Measurements from ENCODE around the gene LIN9.

LIN9 gene

DNA sequence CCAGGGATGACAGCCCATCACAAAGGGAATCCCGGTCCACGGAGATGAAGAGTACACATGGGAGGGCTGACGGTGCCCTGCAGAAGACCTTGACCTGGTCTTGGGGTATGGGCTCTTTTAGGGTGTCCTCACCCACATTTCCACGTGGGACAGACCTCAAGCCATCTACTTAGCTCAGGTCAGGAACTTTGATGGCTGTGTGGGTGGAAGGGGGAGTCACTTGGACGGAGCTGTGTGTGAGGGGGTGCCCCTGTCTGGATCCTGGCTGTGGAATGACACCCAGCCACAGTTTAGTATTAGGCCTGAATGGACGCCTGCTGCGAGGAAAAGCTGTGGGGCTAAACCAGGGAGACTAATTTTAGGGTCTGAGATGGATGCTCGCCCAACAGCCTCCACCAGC lies 96.4 kb downstream of the LIN9 start:
- Histone ChIP-seq H3K9me3 (ENCODE audit: control insufficient read depth, low read length) (no peaks in the 10 kb centered on the region), H3K36me3 (ENCODE audit: control insufficient read depth, insufficient read depth, low read length) (no peaks in the 10 kb centered on the region), H3K79me2 (no peaks in the 10 kb centered on the region), H3K9ac (no peak overlapping the region), H3K27ac (no peak overlapping the region), H3K4me1 (no peaks in the 10 kb centered on the region), H3K27me3 (ENCODE audit: control insufficient read depth, insufficient read depth, low read length) (no peaks in the 10 kb centered on the region), H2AFZ (no peak overlapping the region), H3K4me2 (ENCODE audit: low read length) (no peak overlapping the region), H3K4me3 (ENCODE audit: low read depth, low read length) (no peak overlapping the region)
- TF ChIP-seq, protein P1, sequence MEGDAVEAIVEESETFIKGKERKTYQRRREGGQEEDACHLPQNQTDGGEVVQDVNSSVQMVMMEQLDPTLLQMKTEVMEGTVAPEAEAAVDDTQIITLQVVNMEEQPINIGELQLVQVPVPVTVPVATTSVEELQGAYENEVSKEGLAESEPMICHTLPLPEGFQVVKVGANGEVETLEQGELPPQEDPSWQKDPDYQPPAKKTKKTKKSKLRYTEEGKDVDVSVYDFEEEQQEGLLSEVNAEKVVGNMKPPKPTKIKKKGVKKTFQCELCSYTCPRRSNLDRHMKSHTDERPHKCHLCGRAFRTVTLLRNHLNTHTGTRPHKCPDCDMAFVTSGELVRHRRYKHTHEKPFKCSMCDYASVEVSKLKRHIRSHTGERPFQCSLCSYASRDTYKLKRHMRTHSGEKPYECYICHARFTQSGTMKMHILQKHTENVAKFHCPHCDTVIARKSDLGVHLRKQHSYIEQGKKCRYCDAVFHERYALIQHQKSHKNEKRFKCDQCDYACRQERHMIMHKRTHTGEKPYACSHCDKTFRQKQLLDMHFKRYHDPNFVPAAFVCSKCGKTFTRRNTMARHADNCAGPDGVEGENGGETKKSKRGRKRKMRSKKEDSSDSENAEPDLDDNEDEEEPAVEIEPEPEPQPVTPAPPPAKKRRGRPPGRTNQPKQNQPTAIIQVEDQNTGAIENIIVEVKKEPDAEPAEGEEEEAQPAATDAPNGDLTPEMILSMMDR (IDR thresholded peaks at IDR 0.05), result no peak

- Histone ChIP-seq H2AFZ (no peak overlapping the region), H3K36me3 (ENCODE audit: control insufficient read depth, insufficient read depth, low read length) (no peaks in the 10 kb centered on the region), H3K27me3 (ENCODE audit: control insufficient read depth, insufficient read depth, low read length) (no peaks in the 10 kb centered on the region), H3K4me2 (ENCODE audit: low read length) (no peak overlapping the region), H3K79me2 (no peaks in the 10 kb centered on the region), H3K9ac (no peak overlapping the region), H3K4me3 (ENCODE audit: low read depth, low read length) (no peak overlapping the region), H3K27ac (no peak overlapping the region), H3K4me1 (no peaks in the 10 kb centered on the region), H3K9me3 (ENCODE audit: control insufficient read depth, low read length) (no peaks in the 10 kb centered on the region)
- TF ChIP-seq, protein P1 (IDR thresholded peaks at IDR 0.05), result no peak
These were observed 97.7 kb downstream of the LIN9 start for GRCh38 chr1:226211181-226211821.

DNA sequence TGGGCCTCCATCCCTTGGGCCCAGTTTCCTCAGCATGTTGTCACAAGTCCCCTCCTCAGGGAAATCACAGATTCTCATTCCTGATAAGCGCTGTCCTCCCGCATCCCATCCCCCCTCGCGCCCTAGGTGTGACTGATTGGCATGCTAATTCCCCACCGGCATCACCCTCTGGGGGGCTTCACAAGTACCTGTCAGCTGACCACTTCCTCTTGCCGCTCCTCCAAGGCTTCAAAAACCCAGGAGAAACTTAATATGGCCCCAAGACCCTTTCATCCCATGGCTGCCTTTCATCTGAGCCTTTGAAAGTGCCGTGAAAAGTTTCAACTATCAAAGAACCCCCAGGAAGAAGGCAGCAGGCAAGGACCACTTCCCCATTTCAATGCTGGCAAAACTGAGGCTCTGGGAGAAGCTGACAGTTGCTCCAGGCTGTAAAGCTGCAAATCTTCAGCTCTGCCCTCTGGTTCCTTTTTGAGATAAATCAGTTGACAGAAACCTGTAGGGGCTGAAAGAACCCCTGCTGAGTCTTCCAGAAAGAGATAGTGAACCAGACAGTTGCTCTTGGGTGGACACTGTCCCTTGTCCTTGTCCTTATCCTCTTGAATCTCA lies 98.3 kb downstream of the LIN9 start:
- Histone ChIP-seq H3K36me3 (ENCODE audit: control insufficient read depth, insufficient read depth, low read length) (no peaks in the 10 kb centered on the region), H3K27ac (no peak overlapping the region), H3K4me2 (ENCODE audit: low read length) (no peak overlapping the region), H3K4me1 (no peaks in the 10 kb centered on the region), H3K4me3 (ENCODE audit: low read depth, low read length) (no peak overlapping the region), H3K27me3 (ENCODE audit: control insufficient read depth, insufficient read depth, low read length) (no peaks in the 10 kb centered on the region), H3K9me3 (ENCODE audit: control insufficient read depth, low read length) (no peaks in the 10 kb centered on the region), H3K79me2 (no peaks in the 10 kb centered on the region), H2AFZ (no peak overlapping the region), H3K9ac (no peak overlapping the region)
- TF ChIP-seq, protein P1 (IDR thresholded peaks at IDR 0.05), result no peak

- H2AFZ ChIP-seq, result no peak overlapping the region
- no peak overlapping the region for H3K9ac ChIP-seq
- H3K36me3 ChIP-seq (ENCODE audit: control insufficient read depth, insufficient read depth, low read length), result no peaks in the 10 kb centered on the region
- TF ChIP-seq, protein P1 (IDR thresholded peaks at IDR 0.05), result no peak
- H3K27ac ChIP-seq, result no peak overlapping the region
- no peak overlapping the region for H3K4me2 ChIP-seq (ENCODE audit: low read length)
- H3K4me1 ChIP-seq, result no peaks in the 10 kb centered on the region
- H3K79me2 ChIP-seq, result no peaks in the 10 kb centered on the region
- no peak overlapping the region for H3K4me3 ChIP-seq (ENCODE audit: low read depth, low read length)
- no peaks in the 10 kb centered on the region for H3K9me3 ChIP-seq (ENCODE audit: control insufficient read depth, low read length)
- no peaks in the 10 kb centered on the region for H3K27me3 ChIP-seq (ENCODE audit: control insufficient read depth, insufficient read depth, low read length)
These were observed 99.5 kb downstream of the LIN9 start for GRCh38 chr1:226209307-226210059.

Data from parathyroid adenoma (tissue), 2 donors.